OCI-LY7 (cell line): Measurements from ENCODE around the gene RNGTT. TPM values are rescaled to one million over a fixed set of nuclear protein-coding genes. Genes with fewer than 3 reads are reported as not detected.

Source experiments
- BruUV-seq: library from RNA; stranded (reverse); fragments of 400-500 nt; replicated peaks from 2 replicates; lab custom pipeline; 2021; lab: Mats Ljungman, UMichigan
- CTCF ChIA-PET: fragments of 300-600 bp; sonication (Branson Sonifier 250); formaldehyde crosslinking; loops from one replicate; lab custom pipeline; 2022; ENCODE audit warnings: antibody characterized with exemption; ENCODE audit not compliant: unreplicated experiment; lab: Charles Lee
- POLR2A ChIA-PET: fragments of 300-600 bp; sonication (Branson Sonifier 250); formaldehyde crosslinking; loops from one replicate; lab custom pipeline; 2022; ENCODE audit warnings: antibody characterized with exemption; lab: Charles Lee
- DNase-seq: peaks from one replicate; pipeline ENCODE4 v3.0.0-alpha.2; 2015; ENCODE audit warnings: low spot score
- H2AFZ ChIP-seq: fragments of 200-600 bp; sonication (generic), shearing (Covaris generic); 2 replicates; pipeline ENCODE4 v1.6.1; 2014; ENCODE audit warnings: mild to moderate bottlenecking, antibody characterized with exemption, low read length, moderate library complexity
- H3K27ac ChIP-seq: fragments of 200-600 bp; sonication (generic); 2 replicates; pipeline ENCODE4 v1.5.1; 2014; ENCODE audit warnings: mixed run types, low read depth, mild to moderate bottlenecking, moderate library complexity, low read length, inconsistent platforms; ENCODE audit not compliant: poor library complexity, severe bottlenecking
- H3K36me3 ChIP-seq: fragments of 200-600 bp; sonication (generic); 2 replicates; pipeline ENCODE4 v1.6.1; 2014; ENCODE audit warnings: mild to moderate bottlenecking, antibody characterized with exemption, low read length, moderate library complexity, mixed read lengths; ENCODE audit not compliant: insufficient read depth
- H3K4me1 ChIP-seq: fragments of 200-600 bp; sonication (generic); 2 replicates; pipeline ENCODE4 v1.5.1; 2014; ENCODE audit warnings: mild to moderate bottlenecking, low read length; ENCODE audit not compliant: insufficient read depth, poor library complexity, severe bottlenecking
- H3K4me2 ChIP-seq: fragments of 200-600 bp; sonication (generic); 2 replicates; pipeline ENCODE4 v1.6.1; 2014; ENCODE audit warnings: mild to moderate bottlenecking, low read length
- H3K4me3 ChIP-seq: fragments of 200-600 bp; sonication (generic); 2 replicates; pipeline ENCODE4 v1.5.1; 2014; ENCODE audit warnings: mild to moderate bottlenecking, low read depth, low read length; ENCODE audit not compliant: poor library complexity, severe bottlenecking
- H3K79me2 ChIP-seq: fragments of 200-600 bp; sonication (generic); 2 replicates; pipeline ENCODE4 v1.6.1; 2016; ENCODE audit warnings: low read depth, mild to moderate bottlenecking, low read length, moderate library complexity, mixed read lengths; ENCODE audit not compliant: insufficient read depth
- H3K9me2 ChIP-seq: fragments of 200-600 bp; sonication (generic); 2 replicates; pipeline ENCODE4 v1.6.1; 2016; ENCODE audit warnings: mild to moderate bottlenecking, low read length, mixed read lengths; ENCODE audit not compliant: insufficient read depth
- H3K9me3 ChIP-seq: fragments of 200-600 bp; sonication (generic); 2 replicates; pipeline ENCODE4 v1.6.1; 2014; ENCODE audit warnings: mild to moderate bottlenecking, mixed run types, low read length, mixed read lengths
- H4K20me1 ChIP-seq: fragments of 200-600 bp; sonication (generic); 2 replicates; pipeline ENCODE4 v1.6.1; 2014; ENCODE audit warnings: mild to moderate bottlenecking, antibody characterized with exemption, low read length, moderate library complexity, mixed read lengths; ENCODE audit not compliant: insufficient read depth
- CTCF ChIP-seq: fragments of 200-600 bp; sonication (generic); conservative IDR thresholded peaks from 2 replicates; pipeline ENCODE4 v1.5.1; 2014; ENCODE audit warnings: mild to moderate bottlenecking, antibody characterized with exemption, low read length, moderate library complexity, mixed read lengths
- EZH2phosphoT487 ChIP-seq: fragments of 200-600 bp; sonication (generic); IDR thresholded peaks from 2 replicates; pipeline ENCODE4 v1.6.1; 2018; ENCODE audit warnings: low read depth, borderline replicate concordance, mild to moderate bottlenecking, mixed run types, antibody characterized with exemption, low read length, moderate library complexity, mixed read lengths
- intact Hi-C: fragments of 100-400 bp; cut with micrococcal nuclease; formaldehyde crosslinking; loops from one replicate; pipeline ENCODE4 v1.10.0; 2022; ENCODE audit not compliant: unreplicated experiment
- total RNA-seq, 2 experiments: library from RNA; depleted of rRNA in 1 of 2; stranded (reverse); fragments of >200 nt in 1 of 2; shearing (Covaris generic) in 1 of 2; gene quantifications; 2 replicates each; pipeline ENCODE4 v1.2.3, GENCODE V29; 2014 to 2022

RNGTT gene
- total RNA-seq, 2 experiments from 2014 or later, result 38.2 to 41.7 TPM

GRCh38 chr6:88855541-88856147, 107.8 kb downstream of the RNGTT start:
- Histone ChIP-seq H3K27ac (no peak overlapping the region), H3K36me3 (0 out of 2 replicates have a peak, but pooled peaks cover 3% of the 10 kb centered on the region), H3K4me2 (no peak overlapping the region), H3K79me2 (no peaks in the 10 kb centered on the region), H3K4me3 (no peak overlapping the region), H4K20me1 (no peaks in the 10 kb centered on the region), H3K9me3 (no peaks in the 10 kb centered on the region), H3K9me2 (no peaks in the 10 kb centered on the region), H3K4me1 (no peaks in the 10 kb centered on the region), H2AFZ (no peak overlapping the region)
- no TSS peak for BruUV-seq
- intact Hi-C loops, result no loop called here
- ChIA-PET CTCF (no interaction called here), POLR2A (interaction anchor here (0.6 to 1.5 kb wide), 5 partner anchors 12 to 1922 kb away, joined by 3 to 7 read pairs (median 4); no protein-coding TSS in a partner anchor)
- TF ChIP-seq CTCF (no peak), EZH2phosphoT487 (no peak)
- DNase-seq, result no peak

- Histone ChIP-seq H3K9me2 (no peaks in the 10 kb centered on the region), H3K79me2 (no peaks in the 10 kb centered on the region), H3K4me1 (no peaks in the 10 kb centered on the region), H3K36me3 (no peaks in the 10 kb centered on the region), H3K4me2 (no peak overlapping the region), H4K20me1 (no peaks in the 10 kb centered on the region), H2AFZ (no peak overlapping the region), H3K27ac (no peak overlapping the region), H3K9me3 (no peaks in the 10 kb centered on the region), H3K4me3 (no peak overlapping the region)
- no peak for TF ChIP-seq CTCF
- no peak for TF ChIP-seq EZH2phosphoT487
- no TSS peak for BruUV-seq
- intact Hi-C loops, result no loop called here
- no peak for DNase-seq
- CTCF ChIA-PET, result no interaction called here
- POLR2A ChIA-PET, result no interaction called here
Observed at GRCh38 chr6:88852775-88853174, 110.6 kb downstream of the RNGTT start.

- H3K4me2 ChIP-seq, result no peak overlapping the region
- no peak overlapping the region for H2AFZ ChIP-seq
- no peaks in the 10 kb centered on the region for H3K9me2 ChIP-seq
- TF ChIP-seq EZH2phosphoT487 (no peak), CTCF (no peak)
- ChIA-PET POLR2A (no interaction called here), CTCF (no interaction called here)
- no peaks in the 10 kb centered on the region for H3K79me2 ChIP-seq
- H3K27ac ChIP-seq, result no peak overlapping the region
- no peak overlapping the region for H3K4me3 ChIP-seq
- no TSS peak for BruUV-seq
- no peak for DNase-seq
- no peaks in the 10 kb centered on the region for H3K4me1 ChIP-seq
- H3K9me3 ChIP-seq, result no peaks in the 10 kb centered on the region
- H4K20me1 ChIP-seq, result no peaks in the 10 kb centered on the region
- intact Hi-C loops, result no loop called here
- H3K36me3 ChIP-seq, result no peaks in the 10 kb centered on the region
Observed at GRCh38 chr6:88852000-88852399, 111.4 kb downstream of the RNGTT start.
